Vagina (tissue), 2 donors: ENCODE measurements around the gene TLE4. TPM values are rescaled to one million over a fixed set of nuclear protein-coding genes. Genes with fewer than 3 reads are reported as not detected.

Source experiments
- DNase-seq, 2 donors: peaks; one replicate each; pipeline ENCODE4 v3.0.0-alpha.2; 2017; ENCODE audit errors: extremely low spot score in 2 of 2
- H3K27ac ChIP-seq: fragments of 200-600 bp; sonication (generic); one replicate; pipeline ENCODE4 v1.5.1; 2019
- H3K27me3 ChIP-seq: fragments of 200-600 bp; sonication (generic); one replicate; pipeline ENCODE4 v1.5.1; 2019
- H3K36me3 ChIP-seq, 2 donors: fragments of 200-600 bp; sonication (generic); one replicate each; pipeline ENCODE4 v1.5.1; 2017 to 2019
- H3K4me1 ChIP-seq: fragments of 200-600 bp; sonication (generic); one replicate; pipeline ENCODE4 v1.5.1; 2019
- H3K4me3 ChIP-seq, 2 donors: fragments of 200-600 bp; sonication (generic); 1 replicate in 1 of 2; 2 replicates in 1 of 2; pipeline ENCODE4 v1.5.1; 2016 to 2019
- H3K9me3 ChIP-seq: fragments of 200-600 bp; sonication (generic); one replicate; pipeline ENCODE4 v1.5.1; 2019
- CTCF ChIP-seq, 3 experiments: fragments of 450-650 bp in 2 of 3; fragments of 200-600 bp in 1 of 3; sonication (generic) in 1 of 3; IDR thresholded peaks; one replicate each; pipeline ENCODE4 v1.5.1; 2017 to 2019; ENCODE audit warnings: antibody characterized with exemption in 3 of 3, mild to moderate bottlenecking in 2 of 3, moderate library complexity in 2 of 3
- POLR2A ChIP-seq, 2 donors: fragments of 450-650 bp; IDR thresholded peaks; one replicate each; pipeline ENCODE4 v1.6.1; 2017; ENCODE audit warnings: antibody characterized with exemption in 2 of 2, mild to moderate bottlenecking in 2 of 2, moderate library complexity in 2 of 2
- POLR2AphosphoS5 ChIP-seq, 2 donors: sonication (generic); formaldehyde crosslinking; IDR thresholded peaks; one replicate each; pipeline ENCODE4 v1.9.0; 2017; ENCODE audit warnings: antibody characterized with exemption in 2 of 2, mild to moderate bottlenecking in 2 of 2, low read depth in 1 of 2; ENCODE audit not compliant: insufficient read depth in 1 of 2
- intact Hi-C: fragments of 100-400 bp; cut with DNase I; formaldehyde crosslinking; loops from one replicate; pipeline ENCODE4 v1.15.1; 2023
- total RNA-seq: library from RNA; depleted of rRNA; stranded (reverse); fragments of >200 nt; gene quantifications from one replicate; pipeline ENCODE4 v1.2.3, GENCODE V29; 2016

Gene TLE4
- total RNA-seq, 1 donor from 2014 or later, result 49.8 TPM

DNA sequence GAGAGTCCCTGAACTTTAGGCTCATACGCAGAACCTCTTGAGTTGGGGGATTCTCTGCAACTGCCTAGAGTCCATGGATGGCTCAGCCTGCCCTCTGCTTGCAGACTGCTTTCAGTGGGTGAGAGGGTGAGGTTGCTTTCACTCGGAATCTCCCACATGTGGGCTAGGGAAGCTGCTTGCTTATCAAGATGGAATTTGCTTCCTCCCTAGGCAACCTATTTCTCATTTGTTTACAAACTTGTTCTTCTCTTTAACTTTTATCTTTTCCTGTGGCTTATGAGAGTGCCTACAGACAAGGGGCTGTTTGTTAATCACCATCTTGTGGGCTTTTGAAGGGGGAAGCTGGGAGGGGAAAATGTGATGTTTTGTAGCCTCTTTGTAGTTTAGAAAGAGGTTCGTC lies 10.0 kb downstream of the TLE4 start:
- TF ChIP-seq CTCF (IDR thresholded peaks at IDR 0.05) (no peak), POLR2AphosphoS5 (IDR thresholded peaks at IDR 0.05; ENCODE audit: insufficient read depth in 1 of 2, low read depth in 1 of 2) (no peak), POLR2A (IDR thresholded peaks at IDR 0.05) (no peak)
- no peak for DNase-seq
- intact Hi-C loops, result no loop called here
- Histone ChIP-seq H3K36me3 (no peaks in the 10 kb centered on the region), H3K4me1 (peaks cover 18% of the 10 kb centered on the region), H3K27me3 (no peaks in the 10 kb centered on the region), H3K4me3 (no peak overlapping the region), H3K27ac (no peak overlapping the region), H3K9me3 (no peaks in the 10 kb centered on the region)

GRCh38 chr9:79583952-79584654 lies 12.3 kb downstream of the TLE4 start:
- TF ChIP-seq POLR2A (IDR thresholded peaks at IDR 0.05) (no peak), POLR2AphosphoS5 (IDR thresholded peaks at IDR 0.05; ENCODE audit: insufficient read depth in 1 of 2, low read depth in 1 of 2) (no peak), CTCF (IDR thresholded peaks at IDR 0.05) (no peak)
- intact Hi-C loops, result no loop called here
- no peak overlapping the region for H3K27ac ChIP-seq

GRCh38 chr9:79584655-79584982 lies 12.9 kb downstream of the TLE4 start:
- H3K4me3 ChIP-seq, result no peak overlapping the region
- no peak for DNase-seq
- intact Hi-C loops, result no loop called here
- peaks cover 18% of the 10 kb centered on the region for H3K4me1 ChIP-seq
- H3K27ac ChIP-seq, result no peak overlapping the region
- no peaks in the 10 kb centered on the region for H3K36me3 ChIP-seq
- H3K9me3 ChIP-seq, result no peaks in the 10 kb centered on the region
- no peaks in the 10 kb centered on the region for H3K27me3 ChIP-seq
- TF ChIP-seq POLR2AphosphoS5 (IDR thresholded peaks at IDR 0.05; ENCODE audit: insufficient read depth in 1 of 2, low read depth in 1 of 2) (no peak), CTCF (IDR thresholded peaks at IDR 0.05) (no peak), POLR2A (IDR thresholded peaks at IDR 0.05) (no peak)

More at GRCh38 chr9:79583952-79584654, 12.3 kb downstream of the TLE4 start:
- no peak overlapping the region for H3K4me3 ChIP-seq
- no peaks in the 10 kb centered on the region for H3K36me3 ChIP-seq
- no peaks in the 10 kb centered on the region for H3K27me3 ChIP-seq
- H3K4me1 ChIP-seq, result peaks cover 14% of the 10 kb centered on the region
- H3K9me3 ChIP-seq, result no peaks in the 10 kb centered on the region
- no peak for DNase-seq

GRCh38 chr9:79588488-79589223 lies 16.9 kb downstream of the TLE4 start:
- no peak overlapping the region for H3K27ac ChIP-seq
- no peaks in the 10 kb centered on the region for H3K36me3 ChIP-seq
- TF ChIP-seq CTCF (IDR thresholded peaks at IDR 0.05) (no peak), POLR2AphosphoS5 (IDR thresholded peaks at IDR 0.05; ENCODE audit: insufficient read depth in 1 of 2, low read depth in 1 of 2) (no peak), POLR2A (IDR thresholded peaks at IDR 0.05) (no peak)
- no peak overlapping the region for H3K4me3 ChIP-seq
- H3K4me1 ChIP-seq, result peaks cover 12% of the 10 kb centered on the region
- no peaks in the 10 kb centered on the region for H3K9me3 ChIP-seq
- DNase-seq, result no peak
- no peaks in the 10 kb centered on the region for H3K27me3 ChIP-seq
- intact Hi-C loops, result no loop called here

GRCh38 chr9:79591458-79591857 lies 19.7 kb downstream of the TLE4 start:
- DNase-seq, result no peak
- no peaks in the 10 kb centered on the region for H3K27me3 ChIP-seq
- no peak overlapping the region for H3K4me3 ChIP-seq
- H3K27ac ChIP-seq, result no peak overlapping the region
- H3K36me3 ChIP-seq, result no peaks in the 10 kb centered on the region
- peaks cover 12% of the 10 kb centered on the region for H3K4me1 ChIP-seq
- TF ChIP-seq CTCF (IDR thresholded peaks at IDR 0.05), result no peak
- no peak for TF ChIP-seq POLR2A (IDR thresholded peaks at IDR 0.05)
- TF ChIP-seq POLR2AphosphoS5 (IDR thresholded peaks at IDR 0.05; ENCODE audit: insufficient read depth in 1 of 2, low read depth in 1 of 2), result no peak
- intact Hi-C loops, result no loop called here
- no peaks in the 10 kb centered on the region for H3K9me3 ChIP-seq
